AG04449 (cell line): Measurements from ENCODE around the gene TRIM15.
"Not testable (repeated sequence)": the region's sequence is repeated elsewhere in the genome, so short reads cannot be mapped to it uniquely, and the experiment has no call there.

Source experiments
- CTCF ChIA-PET: fragments of 350-600 bp; formaldehyde crosslinking; extraction: SDS; loops from one replicate; lab custom pipeline; 2021; ENCODE audit warnings: antibody characterized with exemption; lab: Yijun Ruan, JAX
- POLR2A ChIA-PET: fragments of 400-600, 350-600 bp; formaldehyde crosslinking; extraction: SDS; loops from one replicate; lab custom pipeline; 2020; ENCODE audit warnings: antibody characterized with exemption, inconsistent platforms; lab: Yijun Ruan, JAX
- DNase-seq: peaks from one replicate; pipeline ENCODE4 v3.0.0-alpha.2; 2010; ENCODE audit warnings: low read depth, low spot score
- H3K4me3 ChIP-seq: 2 replicates; pipeline ENCODE4 v1.5.1; 2011; ENCODE audit warnings: low read depth, mild to moderate bottlenecking, control low read depth, low read length
- TF ChIP-seq, protein P1 (sequence below): IDR thresholded peaks from one replicate; pipeline ENCODE4 v1.5.1; 2011; ENCODE audit warnings: mild to moderate bottlenecking, moderate library complexity, low read length, control low read depth, inconsistent platforms; ENCODE audit not compliant: insufficient read depth; ENCODE audit errors: missing control alignments

TRIM15 gene

DNA sequence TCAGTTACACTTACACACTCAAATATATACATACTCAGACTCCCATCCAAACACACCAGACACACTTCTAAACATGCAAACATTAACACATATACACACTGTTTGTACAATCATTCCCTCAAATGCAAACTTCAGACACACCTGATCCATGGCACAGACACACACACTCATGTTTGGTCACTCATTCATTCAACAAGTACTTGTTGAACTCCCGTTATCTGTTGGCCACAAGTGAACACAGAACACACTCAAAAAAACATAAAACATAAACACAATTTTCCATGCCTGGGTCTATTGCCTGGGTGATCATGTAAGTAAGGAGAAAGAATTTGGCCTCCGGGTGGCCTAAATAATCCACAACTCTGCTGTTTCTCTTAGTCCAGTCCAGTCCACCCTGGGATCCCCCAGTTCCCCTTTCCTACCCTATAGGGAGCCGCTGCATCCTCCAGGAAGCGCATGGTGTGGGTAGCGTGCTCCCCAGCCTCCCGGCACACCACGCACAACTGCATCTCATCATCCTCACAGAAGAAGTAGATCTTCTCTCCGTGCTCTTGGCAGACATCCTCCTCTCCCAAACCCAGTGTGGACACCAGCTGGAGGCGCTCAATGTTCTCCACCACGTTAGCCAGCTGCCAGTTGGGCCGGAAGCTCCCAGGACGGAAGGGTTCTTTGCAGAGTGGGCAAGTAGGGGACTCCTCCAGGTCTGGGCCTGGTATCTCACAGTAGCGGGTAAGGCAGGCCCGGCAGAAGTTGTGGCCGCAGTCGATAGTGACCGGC lies 3.1 kb upstream of the TRIM15 start:
- DNase-seq, result no peak
- CTCF ChIA-PET, result interaction anchor here (0.6 kb wide), 1 partner anchor 13 kb away, joined by 3 read pairs; no protein-coding TSS in a partner anchor
- TF ChIP-seq, protein P1, sequence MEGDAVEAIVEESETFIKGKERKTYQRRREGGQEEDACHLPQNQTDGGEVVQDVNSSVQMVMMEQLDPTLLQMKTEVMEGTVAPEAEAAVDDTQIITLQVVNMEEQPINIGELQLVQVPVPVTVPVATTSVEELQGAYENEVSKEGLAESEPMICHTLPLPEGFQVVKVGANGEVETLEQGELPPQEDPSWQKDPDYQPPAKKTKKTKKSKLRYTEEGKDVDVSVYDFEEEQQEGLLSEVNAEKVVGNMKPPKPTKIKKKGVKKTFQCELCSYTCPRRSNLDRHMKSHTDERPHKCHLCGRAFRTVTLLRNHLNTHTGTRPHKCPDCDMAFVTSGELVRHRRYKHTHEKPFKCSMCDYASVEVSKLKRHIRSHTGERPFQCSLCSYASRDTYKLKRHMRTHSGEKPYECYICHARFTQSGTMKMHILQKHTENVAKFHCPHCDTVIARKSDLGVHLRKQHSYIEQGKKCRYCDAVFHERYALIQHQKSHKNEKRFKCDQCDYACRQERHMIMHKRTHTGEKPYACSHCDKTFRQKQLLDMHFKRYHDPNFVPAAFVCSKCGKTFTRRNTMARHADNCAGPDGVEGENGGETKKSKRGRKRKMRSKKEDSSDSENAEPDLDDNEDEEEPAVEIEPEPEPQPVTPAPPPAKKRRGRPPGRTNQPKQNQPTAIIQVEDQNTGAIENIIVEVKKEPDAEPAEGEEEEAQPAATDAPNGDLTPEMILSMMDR, result no peak
- no peak overlapping the region for H3K4me3 ChIP-seq
- POLR2A ChIA-PET, result no interaction called here

DNA sequence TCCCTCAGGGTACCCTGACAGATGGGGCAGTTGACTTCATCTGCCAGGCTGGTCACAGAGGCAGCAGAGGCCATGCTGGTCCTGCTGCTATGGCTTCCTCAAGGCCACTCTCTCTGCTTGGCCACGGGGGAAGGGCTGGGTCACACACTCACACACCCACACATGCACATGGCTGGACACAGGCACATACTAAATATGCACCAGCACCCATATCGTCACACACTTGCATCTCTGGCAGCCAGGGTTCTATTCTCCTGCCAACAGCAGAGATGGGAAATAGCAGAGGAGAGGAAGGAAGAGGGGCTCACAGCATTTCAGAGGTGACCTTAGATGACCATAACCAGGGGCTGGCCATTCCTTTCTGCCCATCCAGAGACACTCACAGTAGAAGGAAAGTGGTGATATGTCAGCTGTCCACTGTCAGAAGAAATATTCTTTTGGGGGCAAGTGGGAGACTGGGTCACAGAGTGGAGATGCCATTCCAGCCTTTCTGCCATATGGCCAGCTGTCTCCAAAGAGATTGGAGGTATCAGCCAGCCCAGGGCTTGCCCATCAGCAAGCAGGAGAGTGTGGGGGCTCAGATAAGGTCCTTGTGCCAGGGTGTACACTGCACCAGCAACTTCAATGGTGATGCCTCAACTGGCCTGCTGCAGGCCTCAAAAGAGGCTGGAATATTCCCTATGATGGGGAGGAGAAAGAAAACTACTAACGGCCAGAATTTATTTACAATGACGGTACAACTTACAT lies 2.4 kb upstream of the TRIM15 start, which contains the start of gene TRIM10:
TRIM10 (minus strand) TSS at position 427 of the 747 bp plus-strand sequence; CDS start at position 74, 353 bp downstream.
- no peak within 1 kb of the TSS for H3K4me3 ChIP-seq
- TF ChIP-seq, protein P1, result no peak
- no peak for DNase-seq
- ChIA-PET POLR2A (no interaction called here), CTCF (interaction anchor here (1.6 kb wide), 1 partner anchor 29 kb away, joined by 8 read pairs; no protein-coding TSS in a partner anchor)

DNA sequence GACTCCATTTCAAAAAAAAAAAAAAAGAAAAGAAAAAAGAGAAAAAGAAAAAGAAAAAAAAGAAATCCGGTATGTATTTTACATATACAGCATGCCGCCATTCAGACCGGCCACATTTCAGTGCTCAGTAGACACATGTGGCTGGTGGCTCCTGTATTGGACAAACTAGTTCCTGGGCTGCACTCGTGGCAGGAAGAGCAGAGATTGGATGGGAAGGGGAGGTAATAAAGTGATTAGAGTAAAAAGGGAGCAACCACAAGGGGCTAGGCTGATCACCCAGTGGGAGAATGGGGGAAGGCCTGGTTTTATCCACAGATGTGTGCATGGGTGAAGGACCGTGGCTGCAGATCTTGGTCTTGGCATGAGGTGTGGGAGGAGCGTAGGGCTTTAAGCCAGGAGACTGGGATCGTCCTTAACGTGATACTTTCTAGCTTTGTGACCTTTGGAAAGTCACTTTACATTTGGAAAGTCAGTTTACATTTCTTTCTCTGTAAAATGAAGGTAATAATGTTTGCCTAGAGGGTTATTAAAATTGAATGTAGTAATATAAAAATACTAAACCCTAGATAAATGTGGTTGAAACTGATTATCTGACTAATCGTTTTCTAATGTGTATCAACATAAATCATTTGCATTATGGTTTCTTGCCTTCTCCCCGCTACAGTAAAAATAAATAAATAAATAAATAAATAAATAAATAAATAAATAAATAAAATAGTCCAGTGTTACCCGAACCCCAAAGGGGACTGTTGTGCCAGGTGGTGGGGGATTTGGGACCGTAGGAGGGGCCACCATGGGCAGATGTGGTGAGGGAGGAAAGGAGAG lies 869 bp upstream of the TRIM15 start:
- TF ChIP-seq, protein P1, result no peak
- ChIA-PET POLR2A (no interaction called here), CTCF (interaction anchor here (1.6 kb wide), 1 partner anchor 31 kb away, joined by 8 read pairs; no protein-coding TSS in a partner anchor)
- no peak for DNase-seq
- no peak overlapping the region for H3K4me3 ChIP-seq

DNA sequence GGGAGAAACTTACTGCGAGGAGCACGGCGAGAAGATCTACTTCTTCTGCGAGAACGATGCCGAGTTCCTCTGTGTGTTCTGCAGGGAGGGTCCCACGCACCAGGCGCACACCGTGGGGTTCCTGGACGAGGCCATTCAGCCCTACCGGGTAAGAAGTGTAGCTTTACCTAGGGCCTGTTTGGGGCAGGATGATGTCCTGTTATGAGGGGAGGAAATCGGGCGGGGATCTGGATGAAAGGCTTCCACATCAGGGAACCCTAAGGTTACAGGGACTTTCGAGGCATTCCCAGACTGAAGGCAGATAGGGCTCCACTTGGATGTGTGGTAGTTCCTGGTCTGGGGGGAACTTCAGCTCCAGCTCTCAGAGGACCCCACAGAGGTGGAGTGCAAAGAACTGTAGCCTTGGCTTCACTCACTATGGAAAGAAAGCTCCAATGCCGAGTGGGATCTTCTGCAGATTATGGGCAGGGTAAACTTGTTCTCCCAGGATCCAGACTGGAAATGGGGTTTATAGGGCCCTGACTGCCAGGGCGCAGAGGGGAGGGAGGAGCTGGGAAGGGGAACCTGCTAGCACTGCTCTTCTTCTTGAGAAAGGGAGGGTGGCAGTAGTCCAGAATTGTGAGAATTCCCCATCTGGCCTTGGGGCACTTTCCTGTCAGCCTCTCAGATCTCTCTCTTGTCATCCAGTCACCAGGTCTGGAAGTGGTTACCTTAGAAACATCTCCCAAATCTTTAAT lies 740 bp downstream of the TRIM15 start:
- TF ChIP-seq, protein P1, result no peak
- H3K4me3 ChIP-seq, result no peak overlapping the region
- ChIA-PET CTCF (interaction anchor here (1.2 kb wide), 1 partner anchor 34 kb away, joined by 3 read pairs; no protein-coding TSS in a partner anchor), POLR2A (no interaction called here)
- DNase-seq, result no peak

DNA sequence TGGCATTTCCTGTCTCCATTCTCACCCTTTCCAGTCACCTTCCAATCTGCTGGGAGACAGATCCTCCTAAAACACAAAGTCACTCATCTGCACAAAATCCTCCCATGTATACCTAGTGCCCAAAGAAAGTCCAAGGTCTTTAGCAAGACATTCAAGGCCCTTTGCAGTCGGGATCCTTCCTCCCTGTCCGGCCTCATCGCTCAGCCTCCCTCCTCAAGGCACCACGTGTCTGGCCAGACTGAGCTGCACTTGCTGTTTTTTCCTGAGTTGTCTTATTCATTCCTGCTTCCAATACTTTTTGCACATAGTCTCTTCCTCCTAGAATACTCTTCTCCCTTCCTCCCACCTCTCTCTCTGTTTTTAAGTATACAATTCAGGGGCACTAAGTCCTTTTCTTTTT lies 1.4 kb downstream of the TRIM15 start:
- ChIA-PET CTCF (interaction anchor here (0.6 to 1.2 kb wide), 2 partner anchors 15 to 34 kb away, joined by 3 read pairs; no protein-coding TSS in a partner anchor), POLR2A (no interaction called here)
- TF ChIP-seq, protein P1, result no peak

DNA sequence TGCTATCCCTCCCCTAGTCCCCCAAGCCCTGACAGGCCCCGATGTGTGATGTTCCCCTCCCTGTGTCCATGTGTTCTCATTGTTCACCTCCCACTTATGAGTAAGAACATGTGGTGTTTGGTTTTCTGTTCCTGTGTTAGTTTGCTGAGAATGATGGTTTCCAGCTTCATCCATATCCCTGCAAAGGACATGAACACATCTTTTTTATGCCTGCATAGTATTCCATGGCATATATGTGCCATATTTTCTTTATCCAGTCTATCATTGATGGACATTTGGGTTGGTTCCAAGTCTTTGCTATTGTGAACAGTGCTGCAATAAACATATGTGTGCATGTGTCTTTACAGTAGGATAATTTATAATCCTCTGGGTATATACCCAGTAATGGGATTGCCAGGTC lies 1.9 kb downstream of the TRIM15 start:
- POLR2A ChIA-PET, DNase-seq, H3K4me3 ChIP-seq: not testable (repeated sequence)
- CTCF ChIA-PET, result interaction anchor here (0.6 to 1.6 kb wide), 5 partner anchors 15 to 511 kb away, joined by 3 to 4 read pairs (median 3); no protein-coding TSS in a partner anchor

More for the DNA sequence above, 1.4 kb downstream of the TRIM15 start:
- H3K4me3 ChIP-seq, result no peak overlapping the region
- DNase-seq, result no peak
